Left renal cortex interstitium (tissue), 4 donors: ENCODE data around the gene CALU. TPM values are rescaled to one million over a fixed set of nuclear protein-coding genes. Genes with fewer than 3 reads are reported as not detected.

Experiments used
- DNase-seq, 4 donors: peaks; one replicate each; pipeline ENCODE4 v3.0.0-alpha.2; 2013; ENCODE audit warnings: low read depth in 4 of 4, low spot score in 2 of 4, missing footprints in 1 of 4
- polyA plus RNA-seq, 4 donors: library from polyadenylated mRNA; unstranded; fragments of 120-200 nt; gene quantifications; one replicate each; pipeline ENCODE4 v1.2.1, GENCODE V29; 2013; ENCODE audit not compliant: insufficient read length in 4 of 4

The CALU gene
- polyA plus RNA-seq, 4 donors = 166 to 219 (median 188) TPM

DNA sequence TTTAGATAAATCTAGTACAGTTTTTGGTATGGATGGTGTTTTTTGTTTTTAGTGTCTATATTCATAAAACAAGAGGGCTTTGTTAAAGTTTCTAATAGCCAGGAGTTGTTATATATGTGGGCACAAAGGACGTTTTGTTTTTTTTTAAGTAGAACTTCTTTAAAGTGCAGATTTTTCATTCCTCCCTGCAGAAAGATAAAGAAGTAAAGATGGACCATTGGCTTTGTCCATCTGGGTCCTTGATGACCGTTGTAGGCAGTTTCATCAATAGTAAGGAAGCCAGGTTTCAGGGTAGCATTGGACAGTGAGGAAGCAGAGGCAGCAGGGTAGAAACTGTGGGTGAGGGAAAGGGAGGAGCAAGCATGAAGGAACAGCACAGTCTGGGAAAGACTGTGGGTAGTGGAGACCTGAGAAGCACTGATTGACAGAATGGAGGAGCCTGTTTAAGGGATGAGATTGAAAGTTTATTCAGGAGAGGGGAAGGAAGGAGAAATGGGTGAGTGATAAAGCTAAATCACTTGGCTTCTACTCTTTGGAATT is 5.3 kb downstream of the CALU start:
- no peak for DNase-seq

DNA sequence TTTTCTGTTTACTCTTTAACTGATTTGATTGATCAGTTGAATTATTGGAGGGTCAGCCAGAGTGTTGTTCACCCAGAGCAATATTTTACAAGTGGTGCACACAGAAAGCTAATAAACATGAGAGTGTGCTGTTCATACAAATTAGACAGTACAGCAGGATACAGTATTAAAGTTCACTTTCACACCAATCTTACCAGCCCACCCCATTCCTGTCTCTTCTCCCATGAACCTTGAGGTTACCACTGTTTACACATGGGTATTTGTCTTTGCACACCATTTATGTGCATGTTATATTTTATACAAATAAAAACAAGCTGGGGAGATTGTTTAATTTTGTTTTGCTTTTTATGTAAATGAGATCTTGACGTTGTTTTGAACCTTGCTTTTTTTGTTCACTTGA is 6.5 kb downstream of the CALU start:
- no peak for DNase-seq

DNA sequence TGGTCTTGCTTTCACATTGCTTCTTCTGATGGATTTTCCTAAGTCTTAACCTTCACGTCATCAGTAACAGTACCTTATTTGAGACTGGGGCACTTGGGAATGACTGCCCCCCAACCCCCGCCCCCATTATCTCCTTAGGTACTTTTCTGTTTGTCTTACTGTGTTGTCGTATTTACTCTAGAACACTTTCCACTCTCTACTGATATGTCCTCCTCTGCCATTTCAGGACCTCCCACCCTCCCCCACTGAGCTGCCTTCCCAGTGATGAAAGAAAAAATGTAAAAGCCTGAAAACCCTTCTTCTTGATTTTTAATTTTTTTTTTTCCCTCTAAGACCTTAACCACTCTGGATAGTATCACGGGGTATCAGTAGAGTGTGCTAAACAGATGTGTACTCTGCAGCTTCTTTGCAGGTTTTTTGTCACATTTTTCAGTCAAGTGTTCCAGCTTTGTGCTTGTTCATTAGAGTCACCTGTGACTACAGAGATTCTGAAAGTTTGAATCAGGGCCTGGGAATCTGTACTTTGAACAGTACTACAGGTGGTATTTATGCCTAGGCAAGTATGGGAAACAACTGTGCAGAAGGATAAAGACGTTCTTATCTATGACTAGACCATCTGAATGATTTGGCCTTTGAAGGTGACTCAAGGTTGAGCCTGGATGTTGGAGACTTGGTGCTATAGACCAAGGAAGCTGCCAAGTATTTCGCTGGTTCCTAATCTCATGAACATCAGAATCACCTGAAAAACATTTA is 8.3 kb downstream of the CALU start:
- no peak for DNase-seq

DNA sequence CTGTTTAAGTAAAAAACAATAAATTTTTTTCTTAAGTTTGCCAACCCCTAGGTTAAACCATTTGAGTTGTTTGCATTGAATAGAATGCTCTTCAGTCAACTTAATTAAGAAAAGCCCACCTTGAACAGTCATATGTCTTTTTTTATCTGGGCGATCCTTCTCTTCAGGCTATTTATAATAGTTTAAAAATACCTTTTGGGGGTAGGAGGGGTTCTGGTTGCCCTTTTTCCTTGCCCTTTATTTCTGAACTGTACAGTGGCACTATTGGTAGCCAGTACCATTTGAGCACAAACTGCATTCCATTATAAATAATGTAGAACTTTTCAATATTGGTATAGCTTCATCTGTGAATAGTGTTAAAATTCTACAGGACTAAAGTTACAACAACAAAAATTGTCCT is 13.1 kb downstream of the CALU start:
- no peak for DNase-seq

DNA sequence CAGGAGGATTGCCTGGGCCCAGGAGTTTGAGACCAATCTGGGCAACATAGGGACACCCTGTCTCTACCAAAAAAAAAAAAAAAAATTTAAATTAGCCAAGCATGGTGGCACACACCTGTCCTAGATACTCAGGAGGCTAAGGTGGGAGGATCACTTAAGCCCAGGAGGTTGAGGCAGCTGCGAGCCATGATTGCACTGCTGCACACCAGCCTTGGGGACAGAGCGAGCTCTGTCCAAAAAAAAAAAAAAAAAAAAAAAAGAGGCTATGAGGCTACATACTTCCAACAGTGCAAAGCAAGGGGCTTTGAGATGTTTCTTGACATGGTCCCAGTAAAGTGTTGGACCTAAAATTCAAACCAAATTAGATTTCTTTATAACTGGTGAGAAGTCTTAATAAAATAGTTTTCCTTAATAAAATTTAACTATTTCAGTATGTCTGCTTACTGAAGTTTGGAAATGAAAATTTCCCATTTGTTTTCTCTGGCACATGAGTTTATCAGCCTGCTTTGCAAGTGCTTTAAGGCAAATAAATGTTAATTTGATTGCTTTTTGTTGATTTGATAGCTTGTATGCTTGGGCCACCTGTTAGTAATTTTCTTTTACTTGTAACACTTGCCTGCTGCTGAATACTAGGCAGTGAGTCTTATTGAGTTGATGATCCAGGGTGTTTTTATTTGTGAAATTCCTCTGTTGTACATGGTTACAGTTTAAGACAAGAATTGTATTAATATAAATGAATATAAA is 16.1 kb downstream of the CALU start:
- no peak for DNase-seq

DNA sequence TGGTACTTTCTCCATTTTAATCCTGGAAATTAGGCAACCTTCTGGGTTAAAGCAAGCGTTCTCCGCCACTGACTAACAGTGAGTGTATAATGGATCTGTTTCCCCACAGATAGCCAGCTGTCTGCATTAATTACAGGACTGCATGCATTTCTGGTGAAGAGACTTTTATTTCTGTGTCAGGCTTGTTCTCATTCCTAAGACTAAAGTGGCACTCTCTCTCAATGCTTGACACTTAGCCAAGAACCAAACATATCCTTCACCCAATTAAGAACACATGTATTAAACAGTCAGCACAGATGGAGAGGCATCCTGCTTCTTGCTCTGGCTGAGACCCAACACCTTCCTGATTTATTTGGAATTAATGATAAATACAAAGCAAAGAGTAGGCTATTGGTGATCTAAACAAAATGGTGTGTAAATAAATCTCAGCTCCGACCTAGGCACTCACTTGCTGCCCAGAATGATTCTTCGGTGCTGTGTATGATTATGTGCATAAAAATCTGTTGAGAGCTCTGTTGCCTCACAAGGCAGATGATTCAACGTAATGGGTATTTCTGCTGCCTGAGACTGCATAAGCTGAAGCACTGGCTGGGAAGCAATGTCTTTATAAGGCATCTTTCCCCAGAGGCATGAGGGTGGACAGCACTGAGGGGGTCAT is 16.8 kb downstream of the CALU start:
- DNase-seq = no peak

DNA sequence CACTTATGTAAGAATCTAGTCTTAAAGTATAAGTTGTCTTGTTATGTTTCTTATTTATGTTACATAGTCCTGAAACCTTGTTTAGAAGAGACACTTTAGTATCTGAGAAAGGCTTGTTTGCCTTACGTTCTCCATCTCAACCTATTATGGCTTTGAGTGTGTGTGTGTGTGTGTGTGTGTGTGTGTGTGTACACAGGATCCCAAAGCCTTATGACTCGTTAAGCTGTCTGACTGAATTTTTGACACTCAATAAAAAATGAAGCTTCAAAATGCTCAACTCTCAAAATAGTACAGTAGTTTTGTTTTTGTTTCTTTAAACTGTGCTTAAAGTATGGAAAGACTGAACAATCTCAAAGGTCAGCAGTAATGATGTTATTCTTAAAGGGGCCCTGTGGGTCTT is 18.0 kb downstream of the CALU start:
- no peak for DNase-seq

DNA sequence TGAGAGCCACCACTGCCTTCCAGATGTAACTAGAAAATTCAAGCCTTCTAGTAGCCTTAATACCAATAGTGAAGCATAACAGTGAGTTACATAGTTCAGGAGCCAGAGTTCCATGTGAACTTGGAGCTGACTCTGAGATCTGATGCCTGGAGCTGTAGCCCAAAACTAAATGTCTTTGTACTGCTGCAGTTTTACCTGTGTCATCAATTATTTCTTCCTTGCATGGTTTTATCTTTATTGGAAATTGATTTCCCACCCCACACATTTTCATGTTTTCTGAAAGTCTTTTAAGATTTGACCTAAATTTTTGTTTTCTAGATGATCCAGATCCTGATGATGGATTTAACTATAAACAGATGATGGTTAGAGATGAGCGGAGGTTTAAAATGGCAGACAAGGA is 19.4 kb downstream of the CALU start:
- DNase-seq = no peak

DNA sequence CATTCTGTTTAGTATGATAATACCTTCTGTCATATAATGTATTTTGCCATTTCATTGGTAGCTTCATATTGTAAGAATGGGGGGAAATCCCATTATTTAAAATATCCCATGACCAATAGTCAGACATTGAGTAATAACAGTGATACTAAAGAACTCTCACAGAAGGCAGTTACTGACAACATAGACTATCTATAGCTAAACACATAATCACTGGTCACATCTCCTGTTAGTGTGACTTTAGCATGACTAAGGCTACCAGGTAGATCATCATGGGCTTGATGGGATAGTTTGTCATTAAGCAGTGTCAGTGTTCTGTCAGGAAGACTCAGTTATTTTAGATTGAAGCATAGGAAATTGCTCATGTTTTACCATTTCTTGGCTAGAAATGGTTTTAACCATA is 20.1 kb downstream of the CALU start:
- no peak for DNase-seq

DNA sequence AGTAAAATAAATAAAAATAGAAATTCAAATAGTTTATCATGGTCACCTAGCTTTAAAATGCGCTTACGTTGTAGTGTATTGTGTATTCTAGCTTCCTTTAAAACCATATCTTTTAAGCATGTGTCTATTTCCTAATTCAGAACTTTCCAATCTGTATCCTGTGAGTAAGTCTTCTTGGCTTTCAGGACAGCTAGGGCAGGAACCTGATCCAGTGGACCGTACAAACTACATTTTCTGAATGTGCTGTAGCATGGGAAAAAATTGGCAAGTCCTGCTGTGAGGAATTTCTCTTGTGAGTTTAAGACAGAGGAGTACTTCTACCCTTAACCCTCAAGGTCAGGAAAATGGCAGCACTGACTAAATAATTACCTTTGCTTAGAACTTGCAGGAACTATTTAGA is 24.4 kb downstream of the CALU start:
- no peak for DNase-seq

DNA sequence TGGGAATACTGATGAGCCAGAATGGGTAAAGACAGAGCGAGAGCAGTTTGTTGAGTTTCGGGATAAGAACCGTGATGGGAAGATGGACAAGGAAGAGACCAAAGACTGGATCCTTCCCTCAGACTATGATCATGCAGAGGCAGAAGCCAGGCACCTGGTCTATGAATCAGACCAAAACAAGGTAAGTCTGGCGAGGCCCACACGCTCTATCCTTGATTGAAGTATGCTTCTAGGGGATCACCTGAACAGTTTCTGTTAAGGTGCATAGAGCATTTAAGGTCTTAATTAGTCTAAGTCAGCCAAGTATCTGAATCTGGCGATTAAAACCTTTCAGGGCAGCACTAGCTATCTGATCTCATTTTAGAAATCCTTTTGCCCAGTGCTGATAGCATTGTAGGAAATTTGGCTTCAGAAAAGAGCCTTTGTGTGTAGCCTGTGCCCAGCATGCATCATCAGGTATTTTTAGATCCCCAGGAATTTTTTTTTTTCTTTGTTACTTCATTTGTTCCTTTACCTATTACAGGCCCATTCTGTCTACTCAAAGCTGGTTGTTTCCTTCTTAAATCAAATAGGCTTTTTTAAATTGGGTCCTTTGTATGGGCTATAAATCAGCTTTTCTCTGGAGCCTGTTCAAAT is 28.4 kb downstream of the CALU start:
- no peak for DNase-seq

DNA sequence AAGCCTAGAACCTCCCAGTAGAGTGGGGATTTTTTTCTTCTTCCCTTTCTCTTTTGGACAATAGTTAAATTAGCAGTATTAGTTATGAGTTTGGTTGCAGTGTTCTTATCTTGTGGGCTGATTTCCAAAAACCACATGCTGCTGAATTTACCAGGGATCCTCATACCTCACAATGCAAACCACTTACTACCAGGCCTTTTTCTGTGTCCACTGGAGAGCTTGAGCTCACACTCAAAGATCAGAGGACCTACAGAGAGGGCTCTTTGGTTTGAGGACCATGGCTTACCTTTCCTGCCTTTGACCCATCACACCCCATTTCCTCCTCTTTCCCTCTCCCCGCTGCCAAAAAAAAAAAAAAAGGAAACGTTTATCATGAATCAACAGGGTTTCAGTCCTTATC is 31.1 kb downstream of the CALU start:
- no peak for DNase-seq

DNA sequence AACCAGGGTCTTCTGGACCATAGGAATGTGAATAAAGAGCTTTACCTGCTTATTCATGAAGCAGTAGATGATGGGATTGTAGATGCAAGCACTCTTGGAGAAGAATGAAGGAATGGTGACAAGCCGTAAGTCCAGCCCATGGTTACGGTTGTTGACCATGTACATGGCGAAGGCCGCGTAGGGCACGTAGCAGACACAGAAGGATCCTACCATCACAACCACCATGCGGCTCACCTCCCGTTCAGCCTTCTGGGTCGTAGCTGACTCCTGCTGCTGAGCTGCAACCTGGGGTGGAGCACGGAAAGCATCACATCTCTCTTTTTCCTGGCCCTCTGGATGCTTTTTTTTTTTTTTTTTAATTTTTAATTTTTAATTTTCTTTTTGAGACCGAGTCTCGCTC is 34.4 kb downstream of the CALU start:
- no peak for DNase-seq

DNA sequence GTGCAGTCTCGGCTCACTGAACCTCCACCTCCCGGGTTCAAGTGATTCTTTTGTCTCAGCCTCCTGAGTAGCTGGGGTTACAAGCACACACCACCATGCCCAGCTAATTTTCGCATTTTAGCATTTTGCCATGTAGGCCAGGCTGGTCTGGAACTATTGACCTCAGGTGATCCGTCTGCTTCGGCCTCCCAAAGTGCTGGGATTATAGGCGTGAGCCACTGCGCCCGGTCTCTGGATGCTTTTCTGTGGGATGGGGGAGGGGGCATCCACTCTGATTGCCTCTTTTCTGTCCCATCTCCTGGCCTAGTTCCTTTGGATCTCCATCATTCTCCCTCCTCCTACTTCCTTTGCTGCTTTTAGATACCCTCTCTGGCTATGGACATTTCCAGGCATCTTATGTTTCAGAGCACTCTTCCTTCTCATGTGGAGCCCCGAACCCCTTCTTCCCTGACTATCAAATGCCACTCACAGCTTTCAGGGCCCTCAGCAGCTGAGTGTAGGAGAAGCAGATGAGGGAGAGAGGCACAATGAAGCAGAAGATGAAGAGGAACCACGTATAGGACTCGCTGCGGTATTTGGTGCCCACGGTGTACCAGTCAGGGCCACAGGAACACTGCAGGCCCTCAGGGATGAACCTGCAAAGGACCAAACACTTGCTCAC is 35.0 kb downstream of the CALU start:
- no peak for DNase-seq

DNA sequence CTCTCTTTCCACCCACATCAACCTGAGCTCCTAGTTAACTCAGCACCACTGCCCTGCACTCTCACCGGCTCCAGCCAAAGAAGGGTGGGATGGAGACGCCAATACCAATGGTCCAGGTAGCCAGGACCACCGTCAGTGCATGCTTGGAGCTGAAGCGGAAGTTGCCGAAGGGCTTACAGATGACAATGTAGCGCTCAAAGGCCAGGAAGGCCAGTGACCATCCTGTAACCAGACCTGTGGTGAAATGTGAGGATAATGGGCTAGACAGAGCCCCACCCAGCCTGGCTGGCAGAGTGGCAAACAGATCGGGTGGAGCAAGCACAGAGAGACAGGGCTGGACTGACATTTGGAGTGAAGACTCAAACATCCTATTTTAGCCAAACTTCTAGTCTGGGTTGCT is 35.8 kb downstream of the CALU start:
- DNase-seq = no peak

DNA sequence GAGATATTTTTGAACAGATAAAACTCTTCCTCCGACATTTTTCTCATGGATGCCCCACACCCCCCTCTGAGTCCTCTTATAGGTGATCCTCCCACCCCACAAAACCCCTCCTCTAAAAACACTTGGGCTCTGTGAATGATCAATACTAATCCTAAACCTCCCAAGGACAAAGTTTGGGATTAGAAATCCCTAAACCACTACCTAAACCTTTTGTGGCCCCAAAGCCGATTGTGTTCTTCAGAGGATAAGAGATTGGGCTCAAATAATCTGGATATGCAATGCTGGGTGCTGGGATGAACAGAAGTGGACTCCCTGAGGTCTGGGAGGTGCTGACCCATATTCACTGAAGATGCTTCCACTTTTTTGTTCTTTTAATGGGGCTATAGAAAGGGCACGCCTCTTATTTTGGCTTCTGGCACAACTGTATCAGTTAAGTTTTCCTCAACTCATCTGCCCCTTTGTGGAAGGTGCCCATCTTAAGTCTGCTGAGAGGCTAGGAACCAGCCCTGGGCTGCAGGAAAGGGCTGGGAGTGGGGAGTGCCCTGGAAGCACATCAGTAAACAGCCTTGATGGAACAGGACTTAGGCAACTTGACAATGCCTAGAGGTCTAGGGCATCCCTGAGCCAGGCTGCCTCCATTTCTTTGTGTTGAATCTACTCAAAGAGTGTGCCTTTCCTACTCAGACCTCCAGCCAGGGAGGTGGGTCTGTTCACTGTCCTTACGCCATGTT is 36.8 kb downstream of the CALU start, which contains the start of gene OPN1SW:
TSS of gene OPN1SW (minus strand) at position 51 of the 731 bp plus-strand sequence. CDS start at position 38, 13 bp downstream.
- DNase-seq = no peak

DNA sequence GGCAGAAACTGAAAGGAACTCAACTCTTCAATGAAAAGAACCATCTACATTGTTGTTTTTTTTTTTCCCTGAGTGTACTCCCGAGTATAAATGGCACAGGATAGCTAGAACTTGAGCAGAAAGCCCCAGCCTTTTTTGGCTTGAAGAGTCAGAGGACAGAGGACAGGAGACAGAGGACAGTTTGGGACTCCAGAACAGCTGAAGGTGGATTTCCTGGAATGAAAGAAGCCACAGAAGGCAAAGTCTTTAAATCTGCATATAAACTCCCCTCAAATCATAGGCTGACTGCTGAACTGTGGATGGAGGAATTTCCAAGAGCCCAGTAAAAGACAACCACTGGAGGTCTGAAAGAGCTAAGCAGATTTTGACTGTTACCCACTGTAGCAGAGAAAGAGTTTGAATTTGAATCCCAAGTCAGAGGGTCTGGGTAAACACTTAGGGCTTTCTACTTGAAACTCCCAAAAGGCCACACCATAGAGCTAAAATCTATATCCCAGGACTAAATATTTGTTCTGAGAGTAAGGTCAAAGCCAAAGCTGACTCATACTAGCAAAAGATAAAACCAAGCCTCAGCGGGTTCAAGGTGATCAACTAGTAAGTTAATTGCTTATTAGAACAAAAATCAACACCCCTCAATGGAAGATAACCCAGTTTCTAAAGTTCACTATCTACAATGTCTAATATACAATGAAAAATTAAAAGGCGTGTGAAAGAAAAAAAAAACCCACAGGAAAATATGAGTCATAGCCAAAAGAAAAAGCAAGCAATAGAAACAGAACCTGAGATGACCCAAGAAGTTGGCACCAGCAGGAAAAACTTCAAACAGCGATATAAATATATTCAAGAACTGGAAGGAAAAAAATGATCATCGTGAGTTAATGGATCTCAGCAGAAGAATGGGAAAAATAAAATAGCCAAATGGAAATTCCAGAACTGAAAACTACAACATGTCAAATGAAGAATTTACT is 38.3 kb downstream of the CALU start:
- DNase-seq = no peak

DNA sequence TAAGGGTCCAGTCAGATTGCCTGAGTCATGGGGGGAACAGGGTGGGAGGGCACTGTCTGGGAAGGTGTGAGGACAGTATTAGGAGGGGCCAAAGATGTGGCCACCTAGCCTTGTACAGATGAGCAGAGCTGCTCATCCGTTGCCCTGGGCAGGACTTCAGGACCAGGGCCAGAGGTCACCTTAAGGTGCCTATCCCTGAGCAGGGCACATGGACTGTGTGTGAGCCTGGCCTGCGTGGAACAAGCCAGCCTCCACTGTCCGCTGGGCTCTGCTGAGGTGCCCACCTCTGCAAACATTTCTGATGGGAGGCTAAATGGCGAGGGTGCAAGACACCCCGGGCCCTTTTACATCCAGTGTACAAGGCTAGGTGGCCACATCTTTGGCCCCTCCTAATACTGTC is 39.8 kb downstream of the CALU start:
- DNase-seq = no peak

DNA sequence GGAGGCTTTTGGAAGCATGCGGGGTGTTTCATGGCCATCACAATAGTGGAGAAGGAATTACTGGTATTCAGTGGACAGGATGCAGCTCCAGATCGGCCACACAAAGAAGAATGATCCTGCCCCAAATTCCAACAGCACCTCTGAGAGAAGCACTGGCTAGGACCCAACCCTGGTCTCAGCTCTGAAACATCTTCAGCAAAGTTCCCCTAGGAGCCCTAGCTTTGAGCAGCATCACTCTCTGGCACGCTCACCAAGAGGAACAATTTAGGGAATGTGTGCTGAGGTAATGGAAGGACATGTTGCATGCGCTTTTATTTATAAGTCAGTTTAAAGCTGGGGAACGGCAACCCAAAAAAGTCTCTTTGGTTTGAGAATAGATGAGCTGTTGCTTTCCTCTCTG is 42.0 kb downstream of the CALU start:
- no peak for DNase-seq
